ENCODE measurements around the gene PLEKHG1.

The PLEKHG1 gene

DNA sequence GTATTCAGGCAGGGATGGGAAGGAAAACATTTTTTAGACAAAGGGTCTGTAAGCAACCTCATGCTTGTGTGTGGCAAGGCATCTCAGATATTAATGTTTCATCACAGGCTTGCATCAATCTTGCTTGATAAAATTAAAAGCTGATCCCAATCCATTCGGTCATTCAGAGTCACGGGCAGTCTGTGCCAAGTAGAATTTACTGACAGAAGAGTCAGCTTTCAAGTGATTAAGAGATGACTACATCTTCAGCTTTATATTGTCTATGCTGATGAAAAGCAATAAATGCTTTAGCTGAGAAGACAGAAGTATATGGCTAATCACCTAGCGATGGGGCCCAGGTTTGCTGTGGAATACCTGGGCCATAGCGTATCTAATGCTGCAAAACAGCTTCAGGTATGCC is 3.5 kb downstream of the PLEKHG1 start:
- no peak overlapping the region for H3K4me3 ChIP-seq (ENCODE audit: low read length)
- no peak overlapping the region for H3K27ac ChIP-seq (ENCODE audit: low read length)

DNA sequence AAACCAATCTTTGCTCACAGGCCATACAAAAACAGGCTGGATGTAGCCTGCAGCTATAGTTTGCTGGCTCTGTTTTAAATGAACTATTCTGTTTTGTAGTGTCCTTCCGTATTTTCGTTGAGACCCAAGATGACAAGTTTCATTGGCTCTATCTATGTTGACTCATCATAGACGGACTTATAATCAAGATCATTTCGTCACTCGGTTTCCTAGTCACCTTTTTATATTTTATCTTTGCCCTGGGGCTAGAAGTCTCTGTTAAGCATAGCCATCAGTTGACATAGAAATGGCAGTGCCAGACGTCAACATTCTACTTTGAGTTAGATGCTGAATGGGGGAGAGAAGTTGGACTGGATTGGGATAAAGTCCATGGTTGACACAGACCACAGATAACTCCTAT is 4.8 kb downstream of the PLEKHG1 start:
- no CpG with 5 or more reads among the region's 6 CpGs for WGBS (ENCODE audit: insufficient coverage, insufficient read length)
- H3K9me3 ChIP-seq (ENCODE audit: control insufficient read depth, insufficient read depth, low read length): no peaks in the 10 kb centered on the region
- H3K27me3 ChIP-seq (ENCODE audit: control insufficient read depth, insufficient read depth, low read length): peaks cover 11% of the 10 kb centered on the region; the same call in 1 of the 2 replicates
- no peaks in the 10 kb centered on the region for H3K36me3 ChIP-seq (ENCODE audit: control insufficient read depth, insufficient read depth, low read length)
- no peaks in the 10 kb centered on the region for H3K4me1 ChIP-seq (ENCODE audit: control insufficient read depth, insufficient read depth, low read length)
- H3K4me3 ChIP-seq (ENCODE audit: low read length): no peak overlapping the region
- no peak overlapping the region for H3K27ac ChIP-seq (ENCODE audit: low read length)
- DNase-seq (ENCODE audit: low read depth, low spot score): no peak

More for the DNA sequence above, 3.5 kb downstream of the PLEKHG1 start:
- WGBS (ENCODE audit: insufficient coverage, insufficient read length): no CpG with 5 or more reads among the region's 4 CpGs
- Histone ChIP-seq H3K36me3 (ENCODE audit: control insufficient read depth, insufficient read depth, low read length) (no peaks in the 10 kb centered on the region), H3K27me3 (ENCODE audit: control insufficient read depth, insufficient read depth, low read length) (peaks cover 17% of the 10 kb centered on the region), H3K4me1 (ENCODE audit: control insufficient read depth, insufficient read depth, low read length) (no peaks in the 10 kb centered on the region), H3K9me3 (ENCODE audit: control insufficient read depth, insufficient read depth, low read length) (no peaks in the 10 kb centered on the region)
- no peak for DNase-seq (ENCODE audit: low read depth, low spot score)

DNA sequence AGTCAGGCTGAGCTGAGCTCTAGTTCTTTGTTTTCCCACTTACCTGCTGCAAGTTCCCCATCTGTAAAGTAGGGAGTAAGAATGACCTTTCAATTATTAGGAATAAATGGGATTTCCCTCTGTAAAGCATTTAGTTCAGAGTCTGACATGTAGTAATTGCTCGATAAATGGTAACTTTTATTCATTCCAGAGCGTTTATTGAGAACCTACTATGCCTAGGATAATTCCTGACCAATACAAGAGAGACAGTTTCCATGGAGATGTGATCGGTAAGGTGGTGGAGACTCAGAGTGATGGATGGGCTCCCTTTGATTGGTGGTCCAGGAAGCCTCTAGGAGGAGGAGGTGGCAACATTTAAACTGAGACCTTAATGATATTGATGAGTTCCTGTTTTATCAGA is 5.6 kb downstream of the PLEKHG1 start:
- Histone ChIP-seq H3K27me3 (ENCODE audit: control insufficient read depth, insufficient read depth, low read length) (peaks cover 11% of the 10 kb centered on the region; the same call in 1 of the 2 replicates), H3K9me3 (ENCODE audit: control insufficient read depth, insufficient read depth, low read length) (no peaks in the 10 kb centered on the region)
- no CpG with 5 or more reads among the region's 3 CpGs for WGBS (ENCODE audit: insufficient coverage, insufficient read length)

DNA sequence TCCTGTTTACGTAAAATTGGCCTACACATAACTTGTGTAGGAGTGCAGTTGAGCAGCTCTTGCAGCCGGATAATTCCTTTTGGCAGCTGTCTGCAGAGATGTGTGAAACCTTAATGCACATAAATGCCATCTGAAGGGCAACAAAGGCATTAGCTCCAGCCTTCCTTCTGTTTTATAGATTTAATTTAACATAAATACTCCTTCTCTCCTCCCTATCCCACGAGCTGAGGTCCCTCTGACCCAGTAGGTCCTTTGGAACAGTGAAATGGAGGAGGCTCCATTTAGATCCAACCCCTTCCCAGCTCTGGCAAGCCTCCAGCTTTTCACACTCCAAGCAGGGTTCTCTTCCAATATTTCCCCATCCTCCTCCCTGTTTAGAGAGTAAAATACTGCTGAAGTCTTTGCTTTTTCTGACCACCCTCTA is 6.5 kb downstream of the PLEKHG1 start:
- H3K9me3 ChIP-seq (ENCODE audit: control insufficient read depth, insufficient read depth, low read length): no peaks in the 10 kb centered on the region
- no peak overlapping the region for H3K4me3 ChIP-seq (ENCODE audit: low read length)
- peaks cover 10% of the 10 kb centered on the region; the same call in 1 of the 2 replicates for H3K27me3 ChIP-seq (ENCODE audit: control insufficient read depth, insufficient read depth, low read length)
- DNase-seq (ENCODE audit: low read depth, low spot score): no peak
- no peak overlapping the region for H3K27ac ChIP-seq (ENCODE audit: low read length)
- no peaks in the 10 kb centered on the region for H3K36me3 ChIP-seq (ENCODE audit: control insufficient read depth, insufficient read depth, low read length)
- WGBS (ENCODE audit: insufficient coverage, insufficient read length): no CpG with 5 or more reads among the region's 3 CpGs
- no peaks in the 10 kb centered on the region for H3K4me1 ChIP-seq (ENCODE audit: control insufficient read depth, insufficient read depth, low read length)

More for the DNA sequence above, 5.6 kb downstream of the PLEKHG1 start:
- H3K4me1 ChIP-seq (ENCODE audit: control insufficient read depth, insufficient read depth, low read length): no peaks in the 10 kb centered on the region
- DNase-seq (ENCODE audit: low read depth, low spot score): no peak
- H3K27ac ChIP-seq (ENCODE audit: low read length): no peak overlapping the region
- no peak overlapping the region for H3K4me3 ChIP-seq (ENCODE audit: low read length)
- H3K36me3 ChIP-seq (ENCODE audit: control insufficient read depth, insufficient read depth, low read length): no peaks in the 10 kb centered on the region

DNA sequence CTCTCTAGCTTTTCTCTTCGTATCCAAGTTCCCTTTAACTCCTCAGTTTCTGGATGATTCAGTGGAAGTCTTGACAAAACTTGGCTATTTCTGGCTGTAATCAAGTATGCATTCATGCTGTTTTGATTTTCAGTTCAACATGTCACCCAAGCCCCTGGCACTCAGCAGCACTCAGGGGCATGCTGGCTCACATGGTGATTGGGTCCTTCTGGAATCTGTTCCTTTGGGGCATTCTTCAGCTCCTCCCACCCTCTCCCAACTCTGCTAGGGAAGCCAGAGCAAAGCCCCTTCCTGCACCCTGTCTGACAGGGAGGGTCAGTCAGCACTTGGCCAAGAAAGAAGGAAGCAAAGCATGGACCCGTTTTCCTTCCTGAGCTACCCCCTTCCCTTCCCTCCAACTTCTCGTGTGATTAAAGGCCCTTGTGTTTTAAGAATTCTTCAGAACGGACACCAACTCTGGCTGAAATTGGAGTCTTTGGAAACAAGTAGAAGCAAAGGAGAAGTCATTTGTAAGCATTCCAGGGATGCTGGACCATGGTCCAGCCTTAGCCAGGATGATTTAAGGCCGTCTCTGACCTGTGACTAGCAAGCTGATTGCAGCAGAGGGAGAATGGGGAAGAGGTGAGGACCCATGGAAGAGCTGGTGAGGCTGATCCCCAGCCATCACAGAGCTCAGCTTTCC is 7.1 kb downstream of the PLEKHG1 start:
- Histone ChIP-seq H3K4me1 (ENCODE audit: control insufficient read depth, insufficient read depth, low read length) (no peaks in the 10 kb centered on the region), H3K36me3 (ENCODE audit: control insufficient read depth, insufficient read depth, low read length) (no peaks in the 10 kb centered on the region), H3K27me3 (ENCODE audit: control insufficient read depth, insufficient read depth, low read length) (peaks cover 4% of the 10 kb centered on the region; the same call in 1 of the 2 replicates), H3K4me3 (ENCODE audit: low read length) (no peak overlapping the region), H3K27ac (ENCODE audit: low read length) (no peak overlapping the region), H3K9me3 (ENCODE audit: control insufficient read depth, insufficient read depth, low read length) (no peaks in the 10 kb centered on the region)
- whole genome bisulfite sequencing (ENCODE audit: insufficient coverage, insufficient read length): no CpG with 5 or more reads among the region's 5 CpGs
- no peak for DNase-seq (ENCODE audit: low read depth, low spot score)

DNA sequence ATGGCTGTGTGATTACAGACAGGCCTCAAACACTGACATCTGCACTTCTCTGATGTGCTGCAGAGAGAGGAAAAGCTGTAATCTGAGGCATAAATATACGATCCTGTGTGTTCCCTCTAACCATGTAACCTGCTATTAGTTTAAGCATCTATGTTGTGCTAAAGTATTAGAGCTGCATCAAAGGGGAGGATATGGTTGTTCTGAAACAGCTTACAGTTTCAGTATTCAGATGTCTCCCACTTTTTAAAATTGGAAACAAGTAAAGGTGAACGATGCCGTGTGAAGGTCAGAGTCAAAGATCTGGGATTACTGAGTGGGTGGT is 7.6 kb downstream of the PLEKHG1 start:
- WGBS (ENCODE audit: insufficient coverage, insufficient read length): no CpG with 5 or more reads among the region's 3 CpGs
- Histone ChIP-seq H3K4me3 (ENCODE audit: low read length) (no peak overlapping the region), H3K36me3 (ENCODE audit: control insufficient read depth, insufficient read depth, low read length) (no peaks in the 10 kb centered on the region), H3K9me3 (ENCODE audit: control insufficient read depth, insufficient read depth, low read length) (no peaks in the 10 kb centered on the region), H3K27me3 (ENCODE audit: control insufficient read depth, insufficient read depth, low read length) (peaks cover under 1% of the 10 kb centered on the region; the same call in 1 of the 2 replicates), H3K27ac (ENCODE audit: low read length) (no peak overlapping the region), H3K4me1 (ENCODE audit: control insufficient read depth, insufficient read depth, low read length) (no peaks in the 10 kb centered on the region)
- DNase-seq (ENCODE audit: low read depth, low spot score): no peak

DNA sequence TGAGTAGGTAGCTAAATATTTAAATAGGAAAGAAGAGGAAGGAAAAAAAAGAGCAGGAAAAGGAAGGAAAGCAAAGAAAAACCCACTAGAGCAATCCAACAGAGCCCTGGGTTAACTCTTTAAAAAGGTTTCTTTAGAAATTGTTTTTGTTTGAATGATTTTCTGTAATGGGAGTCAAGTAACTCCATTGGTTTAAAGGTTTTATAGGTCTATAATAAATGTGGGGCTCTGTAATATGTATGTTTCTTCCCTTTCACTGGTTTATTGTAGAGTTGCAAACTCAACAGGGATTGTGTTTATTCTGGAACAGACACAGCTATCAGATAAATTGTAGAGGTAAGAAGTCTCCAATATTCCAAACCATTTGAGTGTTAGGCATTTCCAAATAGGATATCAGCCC is 10.9 kb downstream of the PLEKHG1 start:
- Histone ChIP-seq H3K4me3 (ENCODE audit: low read length) (no peak overlapping the region), H3K27me3 (ENCODE audit: control insufficient read depth, insufficient read depth, low read length) (no peaks in the 10 kb centered on the region), H3K9me3 (ENCODE audit: control insufficient read depth, insufficient read depth, low read length) (no peaks in the 10 kb centered on the region)

DNA sequence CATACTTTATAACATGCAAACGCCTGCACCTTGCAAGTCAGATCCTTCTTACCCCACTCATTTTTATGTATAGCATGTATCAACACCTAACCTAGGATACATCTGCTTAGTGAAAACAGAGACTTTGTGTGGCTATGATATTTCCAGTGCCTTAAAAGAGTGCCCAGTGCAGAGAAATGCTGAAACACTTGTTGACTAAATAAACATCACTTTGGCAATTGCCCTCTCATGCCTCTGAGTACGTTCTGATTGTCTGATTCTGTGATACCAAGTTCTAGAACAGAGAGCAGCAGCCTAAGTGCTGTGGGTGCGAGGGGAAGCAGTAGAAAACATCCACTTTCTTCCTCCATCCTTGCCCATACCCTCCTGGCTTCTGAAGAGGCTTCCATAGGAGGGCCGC is 13.6 kb downstream of the PLEKHG1 start:
- Histone ChIP-seq H3K4me3 (ENCODE audit: low read length) (no peak overlapping the region), H3K27ac (ENCODE audit: low read length) (no peak overlapping the region), H3K36me3 (ENCODE audit: control insufficient read depth, insufficient read depth, low read length) (no peaks in the 10 kb centered on the region), H3K27me3 (ENCODE audit: control insufficient read depth, insufficient read depth, low read length) (no peaks in the 10 kb centered on the region), H3K4me1 (ENCODE audit: control insufficient read depth, insufficient read depth, low read length) (no peaks in the 10 kb centered on the region), H3K9me3 (ENCODE audit: control insufficient read depth, insufficient read depth, low read length) (no peaks in the 10 kb centered on the region)
- DNase-seq (ENCODE audit: low read depth, low spot score): no peak
- WGBS (ENCODE audit: insufficient coverage, insufficient read length): no CpG with 5 or more reads among the region's 4 CpGs

More for the DNA sequence above, 10.9 kb downstream of the PLEKHG1 start:
- Histone ChIP-seq H3K4me1 (ENCODE audit: control insufficient read depth, insufficient read depth, low read length) (no peaks in the 10 kb centered on the region), H3K27ac (ENCODE audit: low read length) (no peak overlapping the region), H3K36me3 (ENCODE audit: control insufficient read depth, insufficient read depth, low read length) (no peaks in the 10 kb centered on the region)
- no peak for DNase-seq (ENCODE audit: low read depth, low spot score)

DNA sequence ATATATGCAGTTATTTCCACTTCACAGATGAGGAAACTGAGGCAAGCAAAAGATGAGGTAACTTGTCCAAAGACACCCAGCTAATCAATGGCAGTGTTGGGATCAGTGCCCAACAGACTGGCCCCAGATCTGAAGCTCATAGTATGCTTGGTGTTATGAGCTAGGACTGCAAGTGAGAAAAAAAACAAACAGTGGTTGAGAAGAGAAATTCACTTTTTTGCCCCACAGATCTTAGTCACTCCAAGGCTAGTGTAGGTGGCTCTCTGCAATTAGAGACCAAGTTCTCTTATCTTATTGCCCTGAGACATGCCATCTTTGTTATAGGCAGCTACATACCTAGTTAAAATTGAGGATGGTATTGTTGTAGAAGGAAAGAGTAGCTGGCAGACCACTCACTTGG is 16.3 kb downstream of the PLEKHG1 start:
- DNase-seq (ENCODE audit: low read depth, low spot score): no peak
- Histone ChIP-seq H3K27ac (ENCODE audit: low read length) (no peak overlapping the region), H3K9me3 (ENCODE audit: control insufficient read depth, insufficient read depth, low read length) (no peaks in the 10 kb centered on the region), H3K27me3 (ENCODE audit: control insufficient read depth, insufficient read depth, low read length) (no peaks in the 10 kb centered on the region), H3K36me3 (ENCODE audit: control insufficient read depth, insufficient read depth, low read length) (no peaks in the 10 kb centered on the region), H3K4me3 (ENCODE audit: low read length) (no peak overlapping the region), H3K4me1 (ENCODE audit: control insufficient read depth, insufficient read depth, low read length) (no peaks in the 10 kb centered on the region)

DNA sequence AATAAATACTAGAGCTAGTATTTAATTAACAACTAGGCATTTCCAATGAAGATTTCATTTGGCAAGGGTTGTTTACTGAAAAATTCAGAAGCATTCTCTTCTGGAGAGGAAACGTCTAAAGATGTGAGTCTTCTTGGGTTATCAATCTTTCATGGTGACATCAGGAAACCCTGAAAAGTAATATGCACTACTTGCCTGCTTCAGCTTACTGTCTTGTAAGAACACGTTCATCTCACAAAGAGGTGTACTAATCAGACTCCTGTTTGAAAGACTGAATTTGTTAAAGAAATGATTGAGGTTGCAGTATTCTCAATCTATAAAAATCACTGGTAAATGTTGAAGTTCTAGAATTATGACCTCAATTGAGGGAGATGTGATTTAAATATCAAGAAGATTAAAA is 16.9 kb downstream of the PLEKHG1 start:
- Histone ChIP-seq H3K27me3 (ENCODE audit: control insufficient read depth, insufficient read depth, low read length) (no peaks in the 10 kb centered on the region), H3K4me1 (ENCODE audit: control insufficient read depth, insufficient read depth, low read length) (no peaks in the 10 kb centered on the region), H3K9me3 (ENCODE audit: control insufficient read depth, insufficient read depth, low read length) (no peaks in the 10 kb centered on the region), H3K36me3 (ENCODE audit: control insufficient read depth, insufficient read depth, low read length) (no peaks in the 10 kb centered on the region), H3K27ac (ENCODE audit: low read length) (no peak overlapping the region), H3K4me3 (ENCODE audit: low read length) (no peak overlapping the region)
- WGBS (ENCODE audit: insufficient coverage, insufficient read length): no CpG with 5 or more reads among the region's 2 CpGs
- no peak for DNase-seq (ENCODE audit: low read depth, low spot score)

DNA sequence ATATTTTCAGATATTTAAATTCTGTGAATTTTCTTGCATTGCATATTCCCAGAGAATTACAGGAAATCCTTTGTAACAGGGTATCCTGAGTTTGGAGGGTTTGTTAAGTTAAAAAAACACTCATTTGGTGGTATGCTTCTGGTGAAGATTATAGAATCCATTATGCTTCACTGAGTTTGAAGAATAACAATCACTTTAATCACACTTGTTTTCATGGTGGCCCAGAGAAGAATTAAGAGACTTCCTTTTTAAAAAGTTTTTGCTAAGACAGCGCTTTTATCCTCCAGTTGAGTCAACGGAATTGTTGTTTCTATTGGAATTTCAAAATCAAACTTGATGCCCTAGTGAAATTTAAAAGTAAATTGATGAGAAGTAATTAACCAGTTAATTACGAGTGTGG is 17.4 kb downstream of the PLEKHG1 start:
- no peaks in the 10 kb centered on the region for H3K36me3 ChIP-seq (ENCODE audit: control insufficient read depth, insufficient read depth, low read length)
- no peaks in the 10 kb centered on the region for H3K4me1 ChIP-seq (ENCODE audit: control insufficient read depth, insufficient read depth, low read length)
- no peak for DNase-seq (ENCODE audit: low read depth, low spot score)
- WGBS (ENCODE audit: insufficient coverage, insufficient read length): no CpG with 5 or more reads among the region's 3 CpGs
- H3K27ac ChIP-seq (ENCODE audit: low read length): no peak overlapping the region
- no peak overlapping the region for H3K4me3 ChIP-seq (ENCODE audit: low read length)
- H3K9me3 ChIP-seq (ENCODE audit: control insufficient read depth, insufficient read depth, low read length): no peaks in the 10 kb centered on the region
- no peaks in the 10 kb centered on the region for H3K27me3 ChIP-seq (ENCODE audit: control insufficient read depth, insufficient read depth, low read length)
